Smooth muscle cell (in vitro differentiated cells): ENCODE measurements around the gene RAD9A. TPM values are rescaled to one million over a fixed set of nuclear protein-coding genes. Genes with fewer than 3 reads are reported as not detected.

ENCODE experiments used
- DNase-seq: peaks from one replicate; lab custom pipeline; 2025; ENCODE audit not compliant: unreplicated experiment; lab: John Stamatoyannopoulos, UW
- H2AFZ ChIP-seq: fragments of 200-600 bp; sonication (generic); 2 replicates; pipeline ENCODE4 v1.6.0; 2016; ENCODE audit warnings: antibody characterized with exemption, low read depth, mild to moderate bottlenecking
- H3F3A ChIP-seq: fragments of 200-600 bp; sonication (generic); 2 replicates; pipeline ENCODE4 v1.6.0; 2017; ENCODE audit warnings: antibody characterized with exemption, low read depth
- H3K27ac ChIP-seq: fragments of 200-600 bp; sonication (generic); 2 replicates; pipeline ENCODE4 v1.5.1; 2016; ENCODE audit warnings: low read depth, mild to moderate bottlenecking
- H3K27me3 ChIP-seq: fragments of 200-600 bp; sonication (generic); 2 replicates; pipeline ENCODE4 v1.6.1; 2016; ENCODE audit warnings: low read depth, mild to moderate bottlenecking
- H3K36me3 ChIP-seq: fragments of 200-600 bp; sonication (generic); 2 replicates; pipeline ENCODE4 v1.5.1; 2016; ENCODE audit warnings: low read depth
- H3K4me1 ChIP-seq: fragments of 200-600 bp; sonication (generic); 2 replicates; pipeline ENCODE4 v1.5.1; 2016; ENCODE audit warnings: low read depth
- H3K4me2 ChIP-seq: fragments of 200-600 bp; sonication (generic); 2 replicates; pipeline ENCODE4 v1.6.0; 2016; ENCODE audit warnings: mild to moderate bottlenecking
- H3K4me3 ChIP-seq: fragments of 200-600 bp; sonication (generic); 2 replicates; pipeline ENCODE4 v1.5.1; 2016; ENCODE audit warnings: mild to moderate bottlenecking
- H3K79me2 ChIP-seq: fragments of 200-600 bp; sonication (generic); 2 replicates; pipeline ENCODE4 v1.6.0; 2016; ENCODE audit warnings: low read depth, mild to moderate bottlenecking
- H3K9ac ChIP-seq: fragments of 200-600 bp; sonication (generic); 2 replicates; pipeline ENCODE4 v1.6.0; 2016; ENCODE audit warnings: low read depth
- H3K9me3 ChIP-seq: fragments of 200-600 bp; sonication (generic); replicated peaks from 2 replicates; pipeline ENCODE4 v1.5.1; 2016; ENCODE audit warnings: low read depth
- H4K20me1 ChIP-seq: fragments of 200-600 bp; sonication (generic); 2 replicates; pipeline ENCODE4 v1.6.0; 2016; ENCODE audit warnings: low read depth
- CTCF ChIP-seq: fragments of 200-600 bp; sonication (generic); IDR thresholded peaks from 2 replicates; pipeline ENCODE4 v1.5.1; 2017; ENCODE audit warnings: borderline replicate concordance, mild to moderate bottlenecking, antibody characterized with exemption; ENCODE audit not compliant: insufficient read depth, poor library complexity, severe bottlenecking
- WGBS: methylation state at CpG from one replicate; pipeline ENCODE4 v1.1.7; 2016; ENCODE audit warnings: low lambda C conversion rate; 5-methylcytosine and 5-hydroxymethylcytosine counted together
- polyA plus RNA-seq: library from polyadenylated mRNA; unstranded; fragments of >200 nt; fragmentation: Nextera tagmentation; extraction: Ambion mirVana; gene quantifications from 2 replicates; pipeline ENCODE4 v1.2.1, GENCODE V29; 2016
- total RNA-seq: library from RNA; depleted of rRNA; stranded (reverse); fragments of >200 nt; gene quantifications from 2 replicates; pipeline ENCODE4 v1.2.3, GENCODE V29; 2014

RAD9A gene
- total and polyA plus RNA-seq, 2 experiments from 2014 or later: 19.5 to 21.4 TPM

DNA sequence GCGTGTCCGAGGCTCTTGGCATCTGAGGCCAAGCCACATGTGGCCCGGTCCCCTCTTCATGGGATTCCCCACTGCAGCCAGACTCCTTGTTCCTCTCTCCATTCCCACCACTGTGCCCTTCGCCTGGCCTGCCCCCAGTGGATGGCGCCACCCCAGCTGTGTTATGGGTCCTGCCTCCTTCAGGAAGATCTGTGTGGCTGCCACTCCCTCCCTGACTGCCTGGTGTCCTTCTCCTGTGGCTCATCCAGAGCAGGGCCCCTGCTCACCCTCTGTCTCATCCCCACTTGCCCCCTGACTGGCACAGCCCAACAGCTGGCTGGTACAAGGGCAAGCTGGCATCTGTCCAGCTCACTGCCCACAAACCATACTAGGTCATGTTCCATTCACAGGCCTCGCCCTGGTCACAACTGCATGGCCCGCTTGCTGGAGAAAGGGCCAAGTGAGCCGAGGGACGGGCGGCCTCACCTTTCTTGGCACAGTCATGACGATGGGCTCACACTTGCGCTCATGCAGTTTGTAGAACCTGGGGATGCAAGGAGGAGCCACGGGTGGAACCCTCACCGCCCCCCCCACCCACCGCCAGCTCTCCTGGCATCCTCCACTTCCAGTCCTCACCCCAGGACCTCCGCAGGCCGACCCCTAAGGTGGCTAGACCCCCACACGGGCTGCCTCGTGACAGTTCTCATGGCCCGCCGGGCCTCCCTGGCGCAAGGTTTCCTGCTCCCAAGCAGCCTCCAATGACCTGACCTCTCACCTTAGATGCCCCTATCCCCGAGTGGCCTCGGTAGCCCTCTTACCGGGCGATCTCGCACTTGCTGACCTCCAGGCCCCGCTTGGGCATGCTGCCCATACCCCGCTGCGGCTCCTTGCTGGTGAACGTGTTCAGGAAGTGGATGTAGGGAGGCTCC, 47.8 kb downstream of the RAD9A start:
- Histone ChIP-seq H4K20me1 (no peaks in the 10 kb centered on the region), H3K4me1 (no peaks in the 10 kb centered on the region), H2AFZ (no peak overlapping the region), H3K9me3 (no peaks in the 10 kb centered on the region), H3K79me2 (peaks cover 5% of the 10 kb centered on the region), H3K9ac (no peak overlapping the region), H3K36me3 (no peaks in the 10 kb centered on the region), H3K4me3 (no peak overlapping the region), H3K4me2 (no peak overlapping the region), H3F3A (no peaks in the 10 kb centered on the region), H3K27ac (no peak overlapping the region), H3K27me3 (no peaks in the 10 kb centered on the region)
- TF ChIP-seq CTCF: no peak
- WGBS: 93% methylated on average over 30 of the region's 31 CpGs
- no peak for DNase-seq

DNA sequence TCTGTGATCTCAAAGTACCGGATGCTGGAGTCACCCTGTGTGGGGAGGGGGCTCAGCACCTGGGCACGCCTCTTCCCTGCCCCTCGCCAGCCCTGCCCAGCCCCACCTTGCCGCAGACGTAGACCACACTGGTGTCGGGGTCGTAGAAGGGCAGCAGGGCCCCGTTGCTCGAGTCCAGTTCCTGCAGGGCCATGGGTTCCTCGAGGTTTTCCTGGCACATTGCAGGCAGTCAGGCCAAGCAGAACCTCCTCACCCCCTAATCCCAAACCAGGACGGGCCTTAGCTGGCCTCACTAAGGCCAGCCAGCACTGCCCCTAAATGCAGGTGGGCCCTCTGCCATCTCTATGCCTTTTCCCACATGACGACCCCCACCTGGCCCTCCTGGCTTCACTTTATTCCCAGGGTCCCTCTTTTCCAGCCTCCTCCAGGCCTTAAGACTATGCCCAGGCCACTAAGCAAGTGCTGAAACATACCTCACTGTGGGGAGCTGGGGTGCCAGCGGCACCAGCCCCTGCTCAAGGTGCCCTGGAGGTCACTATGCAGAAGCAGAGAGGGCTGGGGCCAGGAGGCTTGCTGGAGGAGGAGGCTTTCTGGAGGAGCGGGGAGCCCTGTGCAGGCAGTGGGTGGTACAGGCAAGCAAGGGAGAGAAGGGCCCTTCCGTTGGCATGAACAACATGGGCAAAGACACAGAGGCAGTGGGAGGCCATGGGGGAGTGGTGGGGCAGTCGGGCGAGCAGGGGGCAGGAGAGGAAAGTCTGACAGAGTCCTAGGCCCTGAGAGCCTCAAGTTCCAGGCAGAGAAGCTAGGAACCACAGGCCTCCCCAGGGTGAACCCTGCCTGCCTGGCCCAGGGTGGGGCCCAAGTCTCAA, 48.7 kb downstream of the RAD9A start:
- 97% methylated on average over 15 of the region's 17 CpGs for WGBS
- no peaks in the 10 kb centered on the region for H3K4me1 ChIP-seq
- no peak overlapping the region for H3K4me2 ChIP-seq
- H3F3A ChIP-seq: no peaks in the 10 kb centered on the region
- H3K27ac ChIP-seq: no peak overlapping the region
- no peak overlapping the region for H3K9ac ChIP-seq
- no peak overlapping the region for H3K4me3 ChIP-seq
- no peak overlapping the region for H2AFZ ChIP-seq
- H3K79me2 ChIP-seq: peaks cover 5% of the 10 kb centered on the region
- no peak for DNase-seq
- H4K20me1 ChIP-seq: no peaks in the 10 kb centered on the region
- H3K27me3 ChIP-seq: no peaks in the 10 kb centered on the region
- H3K9me3 ChIP-seq: no peaks in the 10 kb centered on the region
- no peaks in the 10 kb centered on the region for H3K36me3 ChIP-seq
- no peak for TF ChIP-seq CTCF

DNA sequence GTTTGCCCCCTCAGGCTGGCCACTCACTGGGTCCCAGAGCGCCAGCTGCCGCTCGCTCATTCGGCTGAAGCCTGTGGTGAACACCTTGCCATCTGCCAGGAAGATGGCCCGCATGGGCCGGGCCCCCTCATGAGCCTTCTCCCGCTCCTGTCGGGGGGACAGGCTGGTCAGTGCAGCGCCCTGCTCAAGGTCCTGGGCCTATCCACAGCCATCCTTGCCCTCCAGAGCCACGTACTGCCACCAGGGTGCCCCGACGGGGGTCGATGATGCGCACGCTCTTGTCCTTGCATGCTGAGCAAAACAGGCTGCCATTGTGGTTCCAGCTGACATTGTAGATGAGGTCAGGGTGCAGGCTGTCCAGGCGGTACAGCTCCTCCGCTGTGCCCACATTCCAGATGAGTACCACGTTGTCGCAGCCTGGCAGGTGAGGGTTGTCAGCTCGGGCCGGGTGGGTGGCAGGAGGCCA, 49.3 kb downstream of the RAD9A start:
- Histone ChIP-seq H3K9ac (no peak overlapping the region), H3K27me3 (no peaks in the 10 kb centered on the region), H3K4me3 (no peak overlapping the region), H4K20me1 (no peaks in the 10 kb centered on the region), H3K36me3 (no peaks in the 10 kb centered on the region), H3K79me2 (peaks cover 5% of the 10 kb centered on the region), H3K27ac (no peak overlapping the region), H3F3A (no peaks in the 10 kb centered on the region), H2AFZ (no peak overlapping the region), H3K9me3 (no peaks in the 10 kb centered on the region), H3K4me2 (no peak overlapping the region), H3K4me1 (no peaks in the 10 kb centered on the region)
- 97% methylated on average over 21 of the region's 21 CpGs for WGBS
- no peak for TF ChIP-seq CTCF
- no peak for DNase-seq
